ENCODE data around the gene ATP11A.

- TF ChIP-seq EZH2 (IDR thresholded peaks at IDR 0.05; ENCODE audit: borderline replicate concordance, low read depth, low read length, severe bottlenecking) (no peak), CTCF (IDR thresholded peaks at IDR 0.05; ENCODE audit: extremely low read depth in 1 of 2, insufficient read depth in 1 of 2, low read depth in 1 of 2, low read length in 2 of 2) (no peak), POLR2A (IDR thresholded peaks at IDR 0.05; ENCODE audit: low read depth, low read length) (no peak), MAX (IDR thresholded peaks at IDR 0.05; ENCODE audit: insufficient read depth, insufficient read length) (no peak), POLR2AphosphoS5 (IDR thresholded peaks at IDR 0.05; ENCODE audit: insufficient read depth, low read depth, low read length) (no peak), GATA2 (IDR thresholded peaks at IDR 0.05; ENCODE audit: insufficient read depth, insufficient read length, low read depth, low read length) (no peak)
Measured at GRCh38 chr13:112785483-112785856, 95.6 kb downstream of the ATP11A start.

All from endothelial cell of umbilical vein (primary cell).